Sigmoid colon (tissue), 4 donors: ENCODE results near the gene ZBTB5.
"Not testable (repeated sequence)": the region's sequence is repeated elsewhere in the genome, so short reads cannot be mapped to it uniquely, and the experiment has no call there.

Experiments
- POLR2AphosphoS5 ChIP-seq, 4 donors: sonication (generic); formaldehyde crosslinking; IDR thresholded peaks; one replicate each; pipeline ENCODE4 v1.6.1; 2017; ENCODE audit warnings: antibody characterized with exemption in 4 of 4
- TF ChIP-seq, protein P1 (sequence below), 4 experiments: fragments of 450-650 bp in 3 of 4; fragments of 200-600 bp in 1 of 4; IDR thresholded peaks; one replicate each; pipeline ENCODE4 v1.5.1; 2016 to 2019; ENCODE audit warnings: antibody characterized with exemption in 4 of 4, mild to moderate bottlenecking in 3 of 4, moderate library complexity in 2 of 4

DNA sequence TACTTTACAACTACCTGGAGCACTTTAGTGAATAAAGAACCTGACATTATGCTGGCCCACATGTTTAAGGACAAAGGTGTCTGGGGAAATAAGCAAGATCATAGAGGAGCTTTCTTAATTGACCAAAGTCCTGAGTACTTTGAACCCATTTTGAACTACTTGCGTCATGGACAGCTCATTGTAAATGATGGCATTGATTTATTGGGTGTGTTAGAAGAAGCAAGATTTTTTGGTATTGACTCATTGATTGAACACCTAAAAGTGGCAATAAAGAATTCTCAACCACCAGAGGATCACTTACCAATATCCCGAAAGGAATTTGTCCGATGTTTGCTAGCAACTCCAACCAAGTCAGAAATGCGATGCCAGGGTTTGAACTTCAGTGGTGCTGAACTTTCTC, 12.2 kb upstream of the ZBTB5 start:
- TF ChIP-seq, protein P1, sequence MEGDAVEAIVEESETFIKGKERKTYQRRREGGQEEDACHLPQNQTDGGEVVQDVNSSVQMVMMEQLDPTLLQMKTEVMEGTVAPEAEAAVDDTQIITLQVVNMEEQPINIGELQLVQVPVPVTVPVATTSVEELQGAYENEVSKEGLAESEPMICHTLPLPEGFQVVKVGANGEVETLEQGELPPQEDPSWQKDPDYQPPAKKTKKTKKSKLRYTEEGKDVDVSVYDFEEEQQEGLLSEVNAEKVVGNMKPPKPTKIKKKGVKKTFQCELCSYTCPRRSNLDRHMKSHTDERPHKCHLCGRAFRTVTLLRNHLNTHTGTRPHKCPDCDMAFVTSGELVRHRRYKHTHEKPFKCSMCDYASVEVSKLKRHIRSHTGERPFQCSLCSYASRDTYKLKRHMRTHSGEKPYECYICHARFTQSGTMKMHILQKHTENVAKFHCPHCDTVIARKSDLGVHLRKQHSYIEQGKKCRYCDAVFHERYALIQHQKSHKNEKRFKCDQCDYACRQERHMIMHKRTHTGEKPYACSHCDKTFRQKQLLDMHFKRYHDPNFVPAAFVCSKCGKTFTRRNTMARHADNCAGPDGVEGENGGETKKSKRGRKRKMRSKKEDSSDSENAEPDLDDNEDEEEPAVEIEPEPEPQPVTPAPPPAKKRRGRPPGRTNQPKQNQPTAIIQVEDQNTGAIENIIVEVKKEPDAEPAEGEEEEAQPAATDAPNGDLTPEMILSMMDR (IDR thresholded peaks at IDR 0.05) = not testable (repeated sequence)
- TF ChIP-seq POLR2AphosphoS5 (IDR thresholded peaks at IDR 0.05) = not testable (repeated sequence)
